ENCODE results near the gene PRG2. TPM values are rescaled to one million over a fixed set of nuclear protein-coding genes. Genes with fewer than 3 reads are reported as not detected.

Gene PRG2
- total RNA-seq, 1 donor: not detected

GRCh38 chr11:57410287-57410686 is 19.8 kb upstream of the PRG2 start:
- H3K4me3 ChIP-seq (ENCODE audit: low read depth, low read length): no peak overlapping the region
- TF ChIP-seq, protein P1, sequence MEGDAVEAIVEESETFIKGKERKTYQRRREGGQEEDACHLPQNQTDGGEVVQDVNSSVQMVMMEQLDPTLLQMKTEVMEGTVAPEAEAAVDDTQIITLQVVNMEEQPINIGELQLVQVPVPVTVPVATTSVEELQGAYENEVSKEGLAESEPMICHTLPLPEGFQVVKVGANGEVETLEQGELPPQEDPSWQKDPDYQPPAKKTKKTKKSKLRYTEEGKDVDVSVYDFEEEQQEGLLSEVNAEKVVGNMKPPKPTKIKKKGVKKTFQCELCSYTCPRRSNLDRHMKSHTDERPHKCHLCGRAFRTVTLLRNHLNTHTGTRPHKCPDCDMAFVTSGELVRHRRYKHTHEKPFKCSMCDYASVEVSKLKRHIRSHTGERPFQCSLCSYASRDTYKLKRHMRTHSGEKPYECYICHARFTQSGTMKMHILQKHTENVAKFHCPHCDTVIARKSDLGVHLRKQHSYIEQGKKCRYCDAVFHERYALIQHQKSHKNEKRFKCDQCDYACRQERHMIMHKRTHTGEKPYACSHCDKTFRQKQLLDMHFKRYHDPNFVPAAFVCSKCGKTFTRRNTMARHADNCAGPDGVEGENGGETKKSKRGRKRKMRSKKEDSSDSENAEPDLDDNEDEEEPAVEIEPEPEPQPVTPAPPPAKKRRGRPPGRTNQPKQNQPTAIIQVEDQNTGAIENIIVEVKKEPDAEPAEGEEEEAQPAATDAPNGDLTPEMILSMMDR (IDR thresholded peaks at IDR 0.05; ENCODE audit: insufficient read depth, low read depth, low read length): no peak
- peak; percentile 29 for DNase-seq (ENCODE audit: low read depth)

DNA sequence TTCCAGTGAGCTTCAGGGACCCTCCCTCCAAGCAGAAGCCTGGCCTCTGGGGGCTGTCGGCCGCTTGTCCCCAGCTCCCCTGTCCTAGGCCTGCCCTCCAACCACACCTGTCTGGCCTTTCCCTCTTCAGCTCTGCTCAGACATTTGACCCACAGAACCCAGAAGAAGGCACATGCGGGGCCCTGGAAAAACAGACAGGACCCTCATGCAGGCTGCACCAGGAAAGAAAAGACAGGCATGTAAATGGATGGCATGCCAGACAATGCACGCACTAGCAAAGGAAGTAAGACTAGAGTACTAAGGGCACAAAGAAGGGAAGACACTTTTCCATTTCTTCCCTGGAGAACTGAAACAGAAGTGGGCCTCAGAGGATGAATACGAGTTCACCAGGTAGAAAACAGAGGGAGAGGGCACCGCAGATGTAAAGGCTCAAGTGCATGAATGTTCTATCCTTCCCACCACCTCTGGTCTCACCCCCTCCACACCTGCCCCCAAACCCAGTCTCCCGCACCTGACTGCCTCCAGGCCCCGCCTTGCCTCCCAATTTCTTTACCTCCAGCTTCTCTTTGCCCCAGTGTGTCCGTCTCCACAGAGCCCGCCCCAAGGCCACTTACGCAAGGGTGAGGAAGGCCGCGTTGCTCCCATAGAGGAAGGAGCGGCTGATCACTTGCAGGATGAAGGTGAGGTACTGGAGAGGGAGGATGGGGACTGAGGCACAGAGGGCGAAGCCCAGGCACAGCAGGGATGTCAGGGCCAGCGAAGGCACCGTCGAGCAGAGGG is 19.1 kb upstream of the PRG2 start:
- TF ChIP-seq, protein P1 (IDR thresholded peaks at IDR 0.05; ENCODE audit: insufficient read depth, low read depth, low read length): no peak
- H3K4me3 ChIP-seq (ENCODE audit: low read depth, low read length): no peak overlapping the region
- DNase-seq (ENCODE audit: low read depth): no peak

DNA sequence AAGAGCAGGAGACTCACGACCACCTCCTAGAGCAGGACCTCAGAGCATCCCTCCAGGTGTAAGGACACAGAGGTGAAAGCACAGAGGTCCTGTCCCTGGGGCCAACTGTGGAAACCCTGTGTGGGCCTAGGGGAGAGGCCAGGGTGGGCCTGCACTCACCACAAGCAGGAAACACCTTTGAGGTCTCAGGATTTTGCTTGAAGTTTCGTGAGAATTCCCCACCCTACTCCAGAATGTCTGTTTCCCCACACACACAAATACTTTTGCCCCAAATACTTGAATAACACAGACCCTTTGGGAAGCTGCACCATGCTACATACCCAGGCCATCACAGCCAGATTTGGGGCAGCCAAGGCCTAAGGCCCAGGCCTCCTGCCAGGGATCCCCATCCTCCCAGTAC is 18.3 kb upstream of the PRG2 start:
- no peak overlapping the region for H3K4me3 ChIP-seq (ENCODE audit: low read depth, low read length)
- DNase-seq (ENCODE audit: low read depth): no peak
- TF ChIP-seq, protein P1 (IDR thresholded peaks at IDR 0.05; ENCODE audit: insufficient read depth, low read depth, low read length): no peak

DNA sequence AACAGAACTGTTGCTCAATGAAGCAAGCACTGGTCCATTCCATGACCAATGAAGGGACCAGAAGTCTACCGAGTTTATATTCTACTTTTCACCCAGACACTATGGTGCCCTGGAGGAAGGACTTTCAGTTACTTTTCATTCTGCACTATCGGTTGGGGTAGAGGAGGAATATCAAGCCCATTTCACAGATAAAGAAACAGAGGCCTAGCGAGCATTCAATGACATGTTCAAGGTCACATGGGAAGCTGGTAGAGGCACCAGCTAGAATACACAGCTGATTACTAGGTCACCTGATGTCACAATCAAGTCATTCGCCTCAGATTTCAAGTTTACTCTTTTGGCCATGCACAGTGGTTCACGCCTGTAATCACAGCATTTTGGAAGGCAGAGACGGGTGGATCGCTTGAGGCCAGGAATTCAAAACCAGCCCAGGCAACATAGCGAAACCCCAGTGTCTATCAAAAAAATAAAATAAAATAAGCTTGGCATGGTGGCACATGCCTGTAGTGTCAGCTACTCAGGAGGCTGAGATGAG is 17.6 kb upstream of the PRG2 start:
- DNase-seq (ENCODE audit: low read depth): no peak

DNA sequence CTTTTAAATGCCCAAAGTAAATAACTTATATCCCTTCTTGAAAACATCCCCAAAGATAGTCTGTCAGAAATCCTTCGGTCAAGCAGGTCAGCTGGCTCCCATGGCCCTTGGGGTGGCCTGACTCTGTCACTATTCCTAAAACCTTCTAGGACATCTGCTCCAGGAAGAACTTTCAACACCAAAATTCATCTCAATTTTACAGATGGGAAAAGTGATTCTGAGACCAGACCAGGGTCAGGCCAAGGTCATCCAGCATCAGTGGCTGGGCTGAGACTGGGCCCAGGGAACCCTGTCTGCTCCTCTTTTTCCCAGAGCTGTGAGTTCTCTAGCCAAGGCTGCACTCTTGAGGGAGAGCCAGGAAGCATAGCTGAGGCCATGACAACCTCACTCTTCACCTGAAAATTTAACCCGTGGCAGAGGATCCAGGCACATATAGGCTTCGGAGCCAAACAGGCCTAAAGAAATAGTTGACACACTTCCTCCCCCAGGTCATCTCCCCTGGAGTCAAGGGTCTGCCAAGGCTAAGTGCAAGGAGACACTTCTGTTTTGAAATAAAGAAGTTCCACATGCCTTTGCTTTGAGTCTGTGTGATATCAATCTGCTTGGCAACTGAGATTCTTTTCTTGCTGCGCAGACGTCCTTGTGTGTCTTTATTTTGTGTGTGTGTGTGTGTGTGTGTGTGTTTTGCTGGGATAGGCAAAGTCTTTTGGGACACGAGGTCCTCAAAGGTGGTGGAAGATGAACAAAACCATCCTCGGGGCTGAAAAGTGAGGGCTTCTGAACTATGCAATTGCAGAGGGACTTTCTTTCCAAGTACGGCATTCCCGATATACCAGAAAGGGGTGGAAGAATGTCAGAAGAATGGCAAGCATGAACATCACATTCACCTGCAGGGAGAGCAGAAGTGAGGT is 16.8 kb upstream of the PRG2 start:
- no peak for DNase-seq (ENCODE audit: low read depth)
- TF ChIP-seq, protein P1 (IDR thresholded peaks at IDR 0.05; ENCODE audit: insufficient read depth, low read depth, low read length): no peak
- no peak overlapping the region for H3K4me3 ChIP-seq (ENCODE audit: low read depth, low read length)

More for the DNA sequence above, 17.6 kb upstream of the PRG2 start:
- H3K4me3 ChIP-seq (ENCODE audit: low read depth, low read length): no peak overlapping the region
- TF ChIP-seq, protein P1 (IDR thresholded peaks at IDR 0.05; ENCODE audit: insufficient read depth, low read depth, low read length): no peak

DNA sequence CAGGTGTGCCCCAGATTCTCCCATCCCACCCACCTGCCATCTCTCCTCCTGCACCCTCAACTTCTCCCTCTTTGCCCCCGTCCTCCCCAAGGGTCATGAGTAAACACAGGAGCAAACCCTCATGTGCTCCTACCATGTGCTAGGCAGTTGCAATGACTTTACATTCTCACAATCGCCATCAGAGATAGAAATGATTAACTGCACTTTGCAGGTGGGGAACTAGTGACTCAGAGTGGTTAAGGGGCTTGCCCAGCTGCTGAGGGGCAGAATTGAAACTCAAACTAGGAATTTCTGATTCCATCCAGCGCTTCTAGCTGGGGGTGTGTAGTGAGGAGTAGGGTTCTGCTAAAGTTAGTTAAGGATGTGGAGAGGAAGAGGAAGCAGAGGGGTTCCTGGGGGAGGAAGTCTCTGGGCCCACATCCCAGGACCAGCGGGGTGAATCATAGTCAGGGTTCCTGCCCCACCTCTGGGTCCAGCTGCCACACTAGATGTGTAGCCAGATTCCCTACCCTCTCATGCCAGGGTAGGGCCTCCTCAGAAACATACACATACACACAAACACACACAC is 16.0 kb upstream of the PRG2 start:
- DNase-seq (ENCODE audit: low read depth): no peak
- no peak overlapping the region for H3K4me3 ChIP-seq (ENCODE audit: low read depth, low read length)
- TF ChIP-seq, protein P1 (IDR thresholded peaks at IDR 0.05; ENCODE audit: insufficient read depth, low read depth, low read length): no peak

All from fibroblast of villous mesenchyme (primary cell).